Fibroblast of lung (primary cell): ENCODE data around the gene PML. TPM values are rescaled to one million over a fixed set of nuclear protein-coding genes. Genes with fewer than 3 reads are reported as not detected.

Experiments used
- DNase-seq, 2 donors: peaks; one replicate each; pipeline versions ENCODE4 v3.0.0 to v3.0.0-alpha.2; 2010; ENCODE audit warnings: low read depth in 2 of 2
- H2AFZ ChIP-seq: 2 replicates; pipeline ENCODE4 v1.5.1; 2012; ENCODE audit warnings: low read length, control low read depth, inconsistent platforms
- H3K27ac ChIP-seq: 2 replicates; pipeline ENCODE4 v1.5.1; 2011; ENCODE audit warnings: low read length, control low read depth; ENCODE audit not compliant: insufficient read depth
- H3K27me3 ChIP-seq: 2 replicates; pipeline ENCODE4 v1.5.1; 2011; ENCODE audit warnings: mild to moderate bottlenecking, low read length; ENCODE audit not compliant: control insufficient read depth, insufficient read depth
- H3K36me3 ChIP-seq: 2 replicates; pipeline ENCODE4 v1.5.1; 2011; ENCODE audit warnings: low read length; ENCODE audit not compliant: control insufficient read depth, insufficient read depth
- H3K4me1 ChIP-seq: 2 replicates; pipeline ENCODE4 v1.5.1; 2011; ENCODE audit warnings: low read length; ENCODE audit not compliant: control insufficient read depth, insufficient read depth; ENCODE audit errors: extremely low read depth
- H3K4me2 ChIP-seq: 2 replicates; pipeline ENCODE4 v1.5.1; 2011; ENCODE audit warnings: low read length, control low read depth; ENCODE audit not compliant: insufficient read depth; ENCODE audit errors: extremely low read depth
- H3K4me3 ChIP-seq, 4 experiments: fragments of 200-600 bp in 1 of 4; sonication (generic) in 1 of 4; replicated peaks in 1 of 4; 2 replicates each; pipeline ENCODE4 v1.5.1; 2011 to 2016; ENCODE audit warnings: low read length in 4 of 4, low read depth in 3 of 4, mild to moderate bottlenecking in 3 of 4, control low read depth in 2 of 4, inconsistent platforms in 1 of 4, mixed read lengths in 1 of 4; ENCODE audit not compliant: insufficient read depth in 1 of 4; ENCODE audit errors: control extremely low read depth in 1 of 4
- H3K79me2 ChIP-seq: 2 replicates; pipeline ENCODE4 v1.5.1; 2012; ENCODE audit warnings: mild to moderate bottlenecking, low read length, inconsistent platforms; ENCODE audit not compliant: control insufficient read depth, insufficient read depth
- H3K9ac ChIP-seq: 2 replicates; pipeline ENCODE4 v1.5.1; 2011; ENCODE audit warnings: mild to moderate bottlenecking, low read length, control low read depth; ENCODE audit not compliant: insufficient read depth
- H3K9me3 ChIP-seq: 2 replicates; pipeline ENCODE4 v1.5.1; 2012; ENCODE audit warnings: low read depth, low read length; ENCODE audit not compliant: control insufficient read depth, insufficient read depth
- H4K20me1 ChIP-seq: 2 replicates; pipeline ENCODE4 v1.5.1; 2011; ENCODE audit warnings: low read length; ENCODE audit not compliant: control insufficient read depth, insufficient read depth; ENCODE audit errors: extremely low read depth
- CTCF ChIP-seq, 2 donors: IDR thresholded peaks in 1 of 2; conservative IDR thresholded peaks in 1 of 2; 1 replicate in 1 of 2; 2 replicates in 1 of 2; pipeline ENCODE4 v1.5.1; 2011 to 2012; ENCODE audit warnings: low read length in 2 of 2, control low read depth in 1 of 2, inconsistent platforms in 1 of 2, low read depth in 1 of 2, mild to moderate bottlenecking in 1 of 2
- EZH2 ChIP-seq: IDR thresholded peaks from 2 replicates; pipeline ENCODE4 v1.5.1; 2012; ENCODE audit warnings: low read length, control low read depth, mild to moderate bottlenecking; ENCODE audit errors: missing control alignments
- polyA plus RNA-seq, 2 donors: library from polyadenylated mRNA; depleted of rRNA in 1 of 2; stranded (reverse) in 1 of 2; unstranded in 1 of 2; fragments of >200 nt; gene quantifications; 2 replicates each; pipeline ENCODE4 v1.2.1, GENCODE V29; 2011 to 2012; ENCODE audit warnings: missing spikeins in 1 of 2
- total RNA-seq: library from RNA; depleted of rRNA; stranded (reverse); fragments of >200 nt; gene quantifications from 2 replicates; pipeline ENCODE4 v1.2.1, GENCODE V29; 2014

PML gene
- total and polyA plus RNA-seq, 2 donors (not counting 1 experiment from before 2014, with no cell fraction given), result 11.1 to 34.0 TPM

GRCh38 chr15:73955861-73956742 is 38.4 kb upstream of the PML start:
- peak overlapping the region; percentile 73 for H3K4me2 ChIP-seq
- no peak for TF ChIP-seq EZH2
- TF ChIP-seq CTCF (conservative IDR thresholded peaks at IDR 0.05 in 1 of 2, IDR thresholded peaks at IDR 0.05 in 1 of 2; ENCODE audit: low read depth in 1 of 2, low read length in 2 of 2), result no peak
- no peak overlapping the region for H2AFZ ChIP-seq
- no peaks in the 10 kb centered on the region for H3K9me3 ChIP-seq
- no peaks in the 10 kb centered on the region for H3K27me3 ChIP-seq
- peak overlapping the region; percentile 70 for H3K27ac ChIP-seq
- peaks cover 31% of the 10 kb centered on the region for H3K4me1 ChIP-seq
- H3K4me3 ChIP-seq, result no peak overlapping the region
- peaks cover 16% of the 10 kb centered on the region for H3K36me3 ChIP-seq
- no peaks in the 10 kb centered on the region for H3K79me2 ChIP-seq
- H3K9ac ChIP-seq, result no peak overlapping the region
- no peak for DNase-seq
- no peaks in the 10 kb centered on the region for H4K20me1 ChIP-seq

GRCh38 chr15:73956743-73957135 is 37.8 kb upstream of the PML start:
- Histone ChIP-seq H3K9me3 (no peaks in the 10 kb centered on the region), H3K27me3 (no peaks in the 10 kb centered on the region), H3K79me2 (no peaks in the 10 kb centered on the region), H3K36me3 (peaks cover 14% of the 10 kb centered on the region), H3K4me1 (peaks cover 26% of the 10 kb centered on the region), H2AFZ (no peak overlapping the region), H3K4me2 (peak overlapping the region; percentile 73), H3K4me3 (no peak overlapping the region), H3K9ac (no peak overlapping the region), H4K20me1 (no peaks in the 10 kb centered on the region), H3K27ac (peak overlapping the region; percentile 70)
- peak; percentile 84 to 98 for DNase-seq
- TF ChIP-seq CTCF (conservative IDR thresholded peaks at IDR 0.05 in 1 of 2, IDR thresholded peaks at IDR 0.05 in 1 of 2; ENCODE audit: low read depth in 1 of 2, low read length in 2 of 2) (no peak), EZH2 (no peak)

GRCh38 chr15:73957276-73957675 is 37.2 kb upstream of the PML start:
- Histone ChIP-seq H3K9me3 (no peaks in the 10 kb centered on the region), H2AFZ (no peak overlapping the region), H4K20me1 (no peaks in the 10 kb centered on the region), H3K27me3 (no peaks in the 10 kb centered on the region), H3K4me1 (peaks cover 22% of the 10 kb centered on the region), H3K36me3 (peaks cover 11% of the 10 kb centered on the region), H3K4me2 (no peak overlapping the region), H3K4me3 (no peak overlapping the region), H3K79me2 (no peaks in the 10 kb centered on the region), H3K9ac (no peak overlapping the region), H3K27ac (peak overlapping the region; percentile 39)
- TF ChIP-seq CTCF (conservative IDR thresholded peaks at IDR 0.05 in 1 of 2, IDR thresholded peaks at IDR 0.05 in 1 of 2; ENCODE audit: low read depth in 1 of 2, low read length in 2 of 2) (no peak), EZH2 (no peak)
- DNase-seq, result no peak
